Fibroblast of villous mesenchyme (primary cell): ENCODE measurements around the gene ZNF766. TPM values are rescaled to one million over a fixed set of nuclear protein-coding genes. Genes with fewer than 3 reads are reported as not detected.
"Not testable (repeated sequence)": the region's sequence is repeated elsewhere in the genome, so short reads cannot be mapped to it uniquely, and the experiment has no call there.

Experiments
- DNase-seq: peaks from one replicate; pipeline ENCODE4 v3.0.0-alpha.2; 2010; ENCODE audit warnings: low read depth
- H3K4me3 ChIP-seq: 2 replicates; pipeline ENCODE4 v1.5.1; 2011; ENCODE audit warnings: low read depth, mild to moderate bottlenecking, low read length
- CTCF ChIP-seq: IDR thresholded peaks from 2 replicates; pipeline ENCODE4 v1.5.1; 2012; ENCODE audit warnings: low read depth, mild to moderate bottlenecking, low read length; ENCODE audit not compliant: insufficient read depth
- total RNA-seq: library from RNA; depleted of rRNA; stranded (reverse); fragments of >200 nt; gene quantifications from 2 replicates; pipeline ENCODE4 v1.2.3, GENCODE V29; 2012

The ZNF766 gene
- total RNA-seq, 1 donor = 12.1 TPM

GRCh38 chr19:52273301-52273700 is 3.9 kb downstream of the ZNF766 start:
- no peak for DNase-seq
- H3K4me3 ChIP-seq = no peak overlapping the region
- no peak for TF ChIP-seq CTCF

GRCh38 chr19:52274191-52274590 is 4.8 kb downstream of the ZNF766 start:
- TF ChIP-seq CTCF = no peak
- DNase-seq = no peak

GRCh38 chr19:52275988-52276387 is 6.6 kb downstream of the ZNF766 start:
- no peak for TF ChIP-seq CTCF
- no peak overlapping the region for H3K4me3 ChIP-seq
- DNase-seq = no peak

More at GRCh38 chr19:52274191-52274590, 4.8 kb downstream of the ZNF766 start:
- H3K4me3 ChIP-seq = no peak overlapping the region

- DNase-seq = no peak
- no peak for TF ChIP-seq CTCF
- no peak overlapping the region for H3K4me3 ChIP-seq
Measured at GRCh38 chr19:52277471-52277870, 8.1 kb downstream of the ZNF766 start.

GRCh38 chr19:52286256-52286655 is 16.9 kb downstream of the ZNF766 start:
- no peak overlapping the region for H3K4me3 ChIP-seq
- TF ChIP-seq CTCF = no peak
- no peak for DNase-seq

GRCh38 chr19:52291781-52292180 is 22.4 kb downstream of the ZNF766 start:
- no peak overlapping the region for H3K4me3 ChIP-seq
- no peak for DNase-seq
- no peak for TF ChIP-seq CTCF

GRCh38 chr19:52292946-52293345 is 23.6 kb downstream of the ZNF766 start:
- DNase-seq, H3K4me3 ChIP-seq: not testable (repeated sequence)
